GM12878 (cell line): Measurements from ENCODE around the gene MYL12A.

Source experiments
- CHD2 ChIP-seq: IDR thresholded peaks from 2 replicates; pipeline ENCODE4 v1.6.1; 2011; ENCODE audit warnings: low read depth, low read length, improper control_type of control experiment, borderline replicate concordance
- POLR2A ChIP-seq: IDR thresholded peaks from 2 replicates; pipeline ENCODE4 v1.6.1; 2011; ENCODE audit warnings: low read depth, mild to moderate bottlenecking, low read length
- TF ChIP-seq, protein P1 (sequence below), 3 experiments: IDR thresholded peaks in 2 of 3; conservative IDR thresholded peaks in 1 of 3; 2 replicates each; pipeline ENCODE4 v1.5.1; 2011; ENCODE audit warnings: low read depth in 3 of 3, low read length in 3 of 3, mild to moderate bottlenecking in 3 of 3, control low read depth in 2 of 3, moderate library complexity in 2 of 3, inconsistent platforms in 1 of 3, mixed read lengths in 1 of 3; ENCODE audit not compliant: control insufficient read depth in 2 of 3, insufficient read depth in 1 of 3; ENCODE audit errors: extremely low read depth in 1 of 3
- TF ChIP-seq, protein P2 (sequence below): IDR thresholded peaks from 2 replicates; pipeline ENCODE4 v1.6.1; 2012; ENCODE audit warnings: mild to moderate bottlenecking, low read depth, low read length

GRCh38 chr18:3236470-3236869 lies 11.1 kb upstream of the MYL12A start:
- TF ChIP-seq, protein P1, sequence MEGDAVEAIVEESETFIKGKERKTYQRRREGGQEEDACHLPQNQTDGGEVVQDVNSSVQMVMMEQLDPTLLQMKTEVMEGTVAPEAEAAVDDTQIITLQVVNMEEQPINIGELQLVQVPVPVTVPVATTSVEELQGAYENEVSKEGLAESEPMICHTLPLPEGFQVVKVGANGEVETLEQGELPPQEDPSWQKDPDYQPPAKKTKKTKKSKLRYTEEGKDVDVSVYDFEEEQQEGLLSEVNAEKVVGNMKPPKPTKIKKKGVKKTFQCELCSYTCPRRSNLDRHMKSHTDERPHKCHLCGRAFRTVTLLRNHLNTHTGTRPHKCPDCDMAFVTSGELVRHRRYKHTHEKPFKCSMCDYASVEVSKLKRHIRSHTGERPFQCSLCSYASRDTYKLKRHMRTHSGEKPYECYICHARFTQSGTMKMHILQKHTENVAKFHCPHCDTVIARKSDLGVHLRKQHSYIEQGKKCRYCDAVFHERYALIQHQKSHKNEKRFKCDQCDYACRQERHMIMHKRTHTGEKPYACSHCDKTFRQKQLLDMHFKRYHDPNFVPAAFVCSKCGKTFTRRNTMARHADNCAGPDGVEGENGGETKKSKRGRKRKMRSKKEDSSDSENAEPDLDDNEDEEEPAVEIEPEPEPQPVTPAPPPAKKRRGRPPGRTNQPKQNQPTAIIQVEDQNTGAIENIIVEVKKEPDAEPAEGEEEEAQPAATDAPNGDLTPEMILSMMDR (IDR thresholded peaks at IDR 0.05 in 2 of 3, conservative IDR thresholded peaks at IDR 0.05 in 1 of 3; ENCODE audit: control insufficient read depth in 2 of 3, extremely low read depth in 1 of 3, insufficient read depth in 1 of 3, low read depth in 3 of 3, low read length in 3 of 3) = no peak
- TF ChIP-seq POLR2A (no peak), CHD2 (no peak)
- TF ChIP-seq, protein P2, sequence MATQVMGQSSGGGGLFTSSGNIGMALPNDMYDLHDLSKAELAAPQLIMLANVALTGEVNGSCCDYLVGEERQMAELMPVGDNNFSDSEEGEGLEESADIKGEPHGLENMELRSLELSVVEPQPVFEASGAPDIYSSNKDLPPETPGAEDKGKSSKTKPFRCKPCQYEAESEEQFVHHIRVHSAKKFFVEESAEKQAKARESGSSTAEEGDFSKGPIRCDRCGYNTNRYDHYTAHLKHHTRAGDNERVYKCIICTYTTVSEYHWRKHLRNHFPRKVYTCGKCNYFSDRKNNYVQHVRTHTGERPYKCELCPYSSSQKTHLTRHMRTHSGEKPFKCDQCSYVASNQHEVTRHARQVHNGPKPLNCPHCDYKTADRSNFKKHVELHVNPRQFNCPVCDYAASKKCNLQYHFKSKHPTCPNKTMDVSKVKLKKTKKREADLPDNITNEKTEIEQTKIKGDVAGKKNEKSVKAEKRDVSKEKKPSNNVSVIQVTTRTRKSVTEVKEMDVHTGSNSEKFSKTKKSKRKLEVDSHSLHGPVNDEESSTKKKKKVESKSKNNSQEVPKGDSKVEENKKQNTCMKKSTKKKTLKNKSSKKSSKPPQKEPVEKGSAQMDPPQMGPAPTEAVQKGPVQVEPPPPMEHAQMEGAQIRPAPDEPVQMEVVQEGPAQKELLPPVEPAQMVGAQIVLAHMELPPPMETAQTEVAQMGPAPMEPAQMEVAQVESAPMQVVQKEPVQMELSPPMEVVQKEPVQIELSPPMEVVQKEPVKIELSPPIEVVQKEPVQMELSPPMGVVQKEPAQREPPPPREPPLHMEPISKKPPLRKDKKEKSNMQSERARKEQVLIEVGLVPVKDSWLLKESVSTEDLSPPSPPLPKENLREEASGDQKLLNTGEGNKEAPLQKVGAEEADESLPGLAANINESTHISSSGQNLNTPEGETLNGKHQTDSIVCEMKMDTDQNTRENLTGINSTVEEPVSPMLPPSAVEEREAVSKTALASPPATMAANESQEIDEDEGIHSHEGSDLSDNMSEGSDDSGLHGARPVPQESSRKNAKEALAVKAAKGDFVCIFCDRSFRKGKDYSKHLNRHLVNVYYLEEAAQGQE = no peak
